Gastrocnemius medialis (tissue), 4 donors: ENCODE results near the gene KAT2A. TPM values are rescaled to one million over a fixed set of nuclear protein-coding genes. Genes with fewer than 3 reads are reported as not detected.

Source experiments
- ATAC-seq, 2 donors: fragments of 150-250 bp; one replicate each; pipeline ENCODE4 v1.9.1; 2016
- DNase-seq, 2 donors: peaks; one replicate each; pipeline ENCODE4 v3.0.0-alpha.2; 2019
- H3K27ac ChIP-seq, 4 donors: fragments of 200-600 bp; sonication (generic); 1 replicate in 1 of 4; 2 replicates in 3 of 4; pipeline ENCODE4 v1.5.1; 2016 to 2018; ENCODE audit warnings: mild to moderate bottlenecking in 2 of 4, moderate library complexity in 1 of 4
- H3K27me3 ChIP-seq, 3 donors: fragments of 200-600 bp; sonication (generic) in 2 of 3; 1 replicate in 1 of 3; 2 replicates in 2 of 3; pipeline versions ENCODE4 v1.5.1 to v1.6.0; 2016 to 2019; ENCODE audit warnings: mild to moderate bottlenecking in 1 of 3, moderate library complexity in 1 of 3
- H3K36me3 ChIP-seq, 2 donors: fragments of 200-600 bp; sonication (generic) in 1 of 2; one replicate each; pipeline ENCODE4 v1.5.1; 2017 to 2018
- H3K4me1 ChIP-seq, 2 donors: fragments of 200-600 bp; sonication (generic) in 1 of 2; one replicate each; pipeline ENCODE4 v1.5.1; 2016 to 2017; ENCODE audit warnings: mild to moderate bottlenecking in 2 of 2
- H3K4me3 ChIP-seq, 4 donors: fragments of 200-600 bp; sonication (generic) in 3 of 4; 1 replicate in 1 of 4; 2 replicates in 3 of 4; pipeline ENCODE4 v1.5.1; 2016 to 2019; ENCODE audit warnings: mild to moderate bottlenecking in 2 of 4
- H3K9me3 ChIP-seq, 3 donors: fragments of 200-600 bp; sonication (generic) in 2 of 3; 1 replicate in 1 of 3; 2 replicates in 2 of 3; pipeline ENCODE4 v1.5.1; 2016 to 2019
- POLR2A ChIP-seq, 2 donors: fragments of 450-650 bp; IDR thresholded peaks; one replicate each; pipeline ENCODE4 v1.6.1; 2017; ENCODE audit warnings: antibody characterized with exemption in 2 of 2, mild to moderate bottlenecking in 2 of 2, moderate library complexity in 2 of 2
- in situ Hi-C, 4 donors: fragments of 200-750 bp; cut with MboI; loops; one replicate each; pipeline versions ENCODE4 v1.15.0 to v1.8.0; 2017; ENCODE audit warnings: low sequenced_read_pairs in 4 of 4
- intact Hi-C: fragments of 100-400 bp; cut with DNase I; formaldehyde crosslinking; loops from one replicate; pipeline ENCODE4 v1.15.1; 2023; ENCODE audit warnings: low total_unique reads
- total RNA-seq, 4 donors: library from RNA; depleted of rRNA; stranded (reverse); fragments of >200 nt; gene quantifications; one replicate each; pipeline versions ENCODE4 v1.1.0 to v1.2.3, GENCODE V29; 2016
- TF ChIP-seq, protein P1 (sequence below), 5 experiments: fragments of 450-650 bp in 3 of 5; fragments of 200-600 bp in 2 of 5; sonication (generic) in 2 of 5; IDR thresholded peaks in 4 of 5; conservative IDR thresholded peaks in 1 of 5; 1 replicate in 4 of 5; 2 replicates in 1 of 5; pipeline ENCODE4 v1.5.1; 2016 to 2019; ENCODE audit warnings: antibody characterized with exemption in 5 of 5, mild to moderate bottlenecking in 3 of 5, moderate library complexity in 3 of 5

KAT2A gene
- total RNA-seq, 4 donors from 2014 or later = 1.8 to 15.0 (median 6.3) TPM

GRCh38 chr17:42098730-42099399, 22.3 kb downstream of the KAT2A start:
- Histone ChIP-seq H3K27ac (no peak overlapping the region), H3K9me3 (no peaks in the 10 kb centered on the region), H3K4me3 (no peak overlapping the region), H3K4me1 (peaks cover 12 to 22% of the 10 kb centered on the region in 2 donors), H3K27me3 (peaks cover 0 to 11% (median 8%) of the 10 kb centered on the region in 3 donors), H3K36me3 (no peaks in the 10 kb centered on the region)
- TF ChIP-seq, protein P1, sequence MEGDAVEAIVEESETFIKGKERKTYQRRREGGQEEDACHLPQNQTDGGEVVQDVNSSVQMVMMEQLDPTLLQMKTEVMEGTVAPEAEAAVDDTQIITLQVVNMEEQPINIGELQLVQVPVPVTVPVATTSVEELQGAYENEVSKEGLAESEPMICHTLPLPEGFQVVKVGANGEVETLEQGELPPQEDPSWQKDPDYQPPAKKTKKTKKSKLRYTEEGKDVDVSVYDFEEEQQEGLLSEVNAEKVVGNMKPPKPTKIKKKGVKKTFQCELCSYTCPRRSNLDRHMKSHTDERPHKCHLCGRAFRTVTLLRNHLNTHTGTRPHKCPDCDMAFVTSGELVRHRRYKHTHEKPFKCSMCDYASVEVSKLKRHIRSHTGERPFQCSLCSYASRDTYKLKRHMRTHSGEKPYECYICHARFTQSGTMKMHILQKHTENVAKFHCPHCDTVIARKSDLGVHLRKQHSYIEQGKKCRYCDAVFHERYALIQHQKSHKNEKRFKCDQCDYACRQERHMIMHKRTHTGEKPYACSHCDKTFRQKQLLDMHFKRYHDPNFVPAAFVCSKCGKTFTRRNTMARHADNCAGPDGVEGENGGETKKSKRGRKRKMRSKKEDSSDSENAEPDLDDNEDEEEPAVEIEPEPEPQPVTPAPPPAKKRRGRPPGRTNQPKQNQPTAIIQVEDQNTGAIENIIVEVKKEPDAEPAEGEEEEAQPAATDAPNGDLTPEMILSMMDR (IDR thresholded peaks at IDR 0.05 in 4 of 5, conservative IDR thresholded peaks at IDR 0.05 in 1 of 5) = no peak
- no peak for TF ChIP-seq POLR2A (IDR thresholded peaks at IDR 0.05)
- in situ Hi-C loops (no loop called here), intact Hi-C loops (no loop called here)
- ATAC-seq (no peak), DNase-seq (no peak)

DNA sequence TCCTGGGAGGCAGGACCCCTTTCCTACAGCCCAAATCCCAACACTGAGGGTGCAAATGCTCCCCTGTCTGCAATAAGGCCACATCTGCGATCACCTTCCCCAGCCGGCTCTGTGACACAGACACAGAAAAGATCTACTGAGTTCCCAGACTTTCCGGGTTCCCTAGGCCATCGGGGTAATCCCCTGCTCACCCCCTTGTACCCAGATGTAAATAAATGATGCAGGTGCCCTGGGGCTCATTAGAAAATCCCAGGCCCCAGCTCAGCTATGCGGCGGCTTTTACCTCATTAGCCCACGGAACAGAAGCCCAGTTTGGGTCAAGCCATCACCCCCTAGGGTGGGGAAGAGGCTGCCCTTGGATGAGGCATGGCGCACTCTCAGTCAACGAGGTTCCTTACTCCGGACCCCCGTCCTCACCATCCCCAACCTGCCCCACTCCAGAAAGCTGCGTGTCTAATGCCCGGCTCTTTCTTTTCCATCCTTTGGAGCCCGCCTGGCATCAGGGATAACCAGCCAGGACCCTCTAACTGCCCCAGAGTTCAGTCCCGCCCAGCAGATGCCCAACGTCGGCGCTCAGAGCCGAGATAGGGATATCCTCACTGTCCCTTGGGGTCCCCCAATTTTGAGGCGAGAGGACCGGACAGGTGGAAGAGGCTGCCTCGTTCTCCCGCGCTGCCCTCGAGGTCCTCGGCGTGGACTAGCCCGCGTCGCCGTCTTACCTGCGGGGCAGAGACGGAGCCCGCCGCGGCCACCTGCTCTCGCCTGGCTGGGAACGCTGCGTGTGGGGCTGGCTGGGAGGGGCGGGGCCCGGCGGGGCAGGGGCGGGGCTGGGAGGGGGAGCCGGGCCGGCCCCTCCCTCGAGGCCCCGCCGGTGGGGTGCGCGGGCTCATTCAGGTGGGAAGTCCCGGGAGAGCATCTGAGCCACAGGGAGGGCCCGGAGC, 23.2 kb downstream of the KAT2A start, which contains the start of gene ZNF385C:
ZNF385C (minus strand) TSS at position 783 of the 941 bp plus-strand sequence. CDS start 35,417 bp downstream, outside the sequence.
- H3K36me3 ChIP-seq = no peaks in the 10 kb centered on the region
- DNase-seq (no peak), ATAC-seq (no peak)
- in situ Hi-C loops = no loop called here
- intact Hi-C loops = no loop called here
- H3K27me3 ChIP-seq = peaks cover 0 to 11% (median 8%) of the 10 kb centered on the region in 3 donors
- H3K9me3 ChIP-seq = no peaks in the 10 kb centered on the region
- no peak within 1 kb of the TSS for H3K27ac ChIP-seq
- no peak within 1 kb of the TSS for H3K4me3 ChIP-seq
- TF ChIP-seq, protein P1 (IDR thresholded peaks at IDR 0.05 in 4 of 5, conservative IDR thresholded peaks at IDR 0.05 in 1 of 5) = no peak
- H3K4me1 ChIP-seq = peaks cover 12 to 22% of the 10 kb centered on the region in 2 donors

- intact Hi-C loops (no loop called here), in situ Hi-C loops (no loop called here)
- H3K36me3 ChIP-seq = no peaks in the 10 kb centered on the region
- ATAC-seq (no peak), DNase-seq (no peak)
- H3K4me1 ChIP-seq = peaks cover under 1 to 13% of the 10 kb centered on the region in 2 donors
- H3K4me3 ChIP-seq = no peak overlapping the region
- H3K27ac ChIP-seq = no peak overlapping the region
- TF ChIP-seq, protein P1 (IDR thresholded peaks at IDR 0.05 in 4 of 5, conservative IDR thresholded peaks at IDR 0.05 in 1 of 5) = no peak
- no peak for TF ChIP-seq POLR2A (IDR thresholded peaks at IDR 0.05)
- peaks cover 0 to 11% (median 8%) of the 10 kb centered on the region in 3 donors for H3K27me3 ChIP-seq
- no peaks in the 10 kb centered on the region for H3K9me3 ChIP-seq
Observed at GRCh38 chr17:42096360-42097111, 24.6 kb downstream of the KAT2A start.

GRCh38 chr17:42094375-42095069, 26.6 kb downstream of the KAT2A start:
- in situ Hi-C loops (no loop called here), intact Hi-C loops (no loop called here)
- no peak overlapping the region for H3K4me3 ChIP-seq
- H3K27me3 ChIP-seq = peaks cover 0 to 11% (median 8%) of the 10 kb centered on the region in 3 donors
- no peak overlapping the region for H3K27ac ChIP-seq
- no peaks in the 10 kb centered on the region for H3K9me3 ChIP-seq
- no peak for ATAC-seq
- no peak for TF ChIP-seq POLR2A (IDR thresholded peaks at IDR 0.05)
- TF ChIP-seq, protein P1 (IDR thresholded peaks at IDR 0.05 in 4 of 5, conservative IDR thresholded peaks at IDR 0.05 in 1 of 5) = no peak
- no peak for DNase-seq
- no peaks in the 10 kb centered on the region for H3K36me3 ChIP-seq
- peaks cover 0 to 12% of the 10 kb centered on the region in 2 donors for H3K4me1 ChIP-seq
